HepG2 (cell line): Measurements from ENCODE around the gene TMEM217. TPM values are rescaled to one million over a fixed set of nuclear protein-coding genes. Genes with fewer than 3 reads are reported as not detected.
A peak's percentile ranks its signal among the peaks of the same experiment; 100 is the strongest.

Experiments
- CHD4 ChIP-seq: fragments of 200-600 bp; sonication (generic); IDR thresholded peaks from 2 replicates; pipeline ENCODE4 v1.7.0; 2017; ENCODE audit warnings: mild to moderate bottlenecking, low read length, borderline replicate concordance
- EED ChIP-seq: sonication (generic); formaldehyde crosslinking; IDR thresholded peaks from 2 replicates; pipeline ENCODE4 v1.5.0; 2020; ENCODE audit warnings: mild to moderate bottlenecking, missing genetic modification reagents
- FOXJ3 ChIP-seq: sonication (generic); formaldehyde crosslinking; IDR thresholded peaks from 2 replicates; pipeline ENCODE4 v1.4.0; 2020; ENCODE audit warnings: missing genetic modification reagents, mild to moderate bottlenecking, borderline replicate concordance
- HOMEZ ChIP-seq: IDR thresholded peaks from 2 replicates; pipeline ENCODE4 v1.6.1; 2016; ENCODE audit warnings: low read depth
- KDM4B ChIP-seq: sonication (generic); formaldehyde crosslinking; IDR thresholded peaks from 2 replicates; pipeline ENCODE4 v1.4.0; 2020; ENCODE audit warnings: missing genetic modification reagents
- NCOR1 ChIP-seq: fragments of 200-600 bp; sonication (generic); IDR thresholded peaks from 2 replicates; pipeline ENCODE4 v1.7.0; 2017; ENCODE audit warnings: antibody characterized with exemption, low read length, borderline replicate concordance
- TFE3 ChIP-seq: IDR thresholded peaks from 2 replicates; pipeline ENCODE4 v1.6.1; 2016
- ZBTB3 ChIP-seq: sonication (generic); formaldehyde crosslinking; IDR thresholded peaks from 2 replicates; pipeline ENCODE4 v1.4.0; 2020; ENCODE audit warnings: low read depth, mild to moderate bottlenecking, moderate library complexity, missing genetic modification reagents, borderline replicate concordance
- ZBTB40 ChIP-seq, 2 experiments: fragments of 450-650 bp in 1 of 2; sonication (generic) in 1 of 2; formaldehyde crosslinking in 1 of 2; IDR thresholded peaks; 2 replicates each; pipeline versions ENCODE4 v1.6.1 to v1.8.0; 2016 to 2022; ENCODE audit warnings: antibody characterized with exemption in 1 of 2, mild to moderate bottlenecking in 1 of 2, missing genetic modification reagents in 1 of 2
- ZBTB46 ChIP-seq: sonication (generic); formaldehyde crosslinking; IDR thresholded peaks from 2 replicates; pipeline ENCODE4 v1.4.0; 2020; ENCODE audit warnings: mild to moderate bottlenecking, missing genetic modification reagents, borderline replicate concordance
- ZNF180 ChIP-seq: sonication (generic); formaldehyde crosslinking; IDR thresholded peaks from 2 replicates; pipeline ENCODE4 v1.4.0; 2020; ENCODE audit warnings: low read depth, missing genetic modification reagents, borderline replicate concordance
- ZNF775 ChIP-seq: sonication (generic); formaldehyde crosslinking; IDR thresholded peaks from 2 replicates; pipeline ENCODE4 v1.4.0; 2020; ENCODE audit warnings: missing genetic modification reagents, mild to moderate bottlenecking, moderate library complexity, borderline replicate concordance
- polyA plus RNA-seq, 8 experiments: library from polyadenylated mRNA; depleted of rRNA in 3 of 8; stranded (reverse) in 7 of 8; unstranded in 1 of 8; fragments of >200 nt; fragmentation: Illumina TruSeq in 4 of 8; extraction: Trizol in 4 of 8; gene quantifications; 2 replicates each; pipeline versions ENCODE4 v1.2.1 to v1.2.3, GENCODE V29; 2011 to 2016; ENCODE audit warnings: low read depth in 4 of 8, missing spikeins in 1 of 8, mixed read lengths in 1 of 8; ENCODE audit not compliant: insufficient read depth in 1 of 8
- total RNA-seq, 5 experiments: library from RNA; depleted of rRNA; stranded (reverse); fragments of >200 nt; fragmentation: Illumina TruSeq; extraction: Trizol; gene quantifications; 2 replicates each; pipeline ENCODE4 v1.2.3, GENCODE V29; 2016; ENCODE audit warnings: low read depth in 1 of 5

TMEM217 gene
- total and polyA plus RNA-seq, 2 of the 13 experiments (the other 11 are each of a cell fraction or from before 2014, with no cell fraction given): 2.3 to 3.4 TPM

DNA sequence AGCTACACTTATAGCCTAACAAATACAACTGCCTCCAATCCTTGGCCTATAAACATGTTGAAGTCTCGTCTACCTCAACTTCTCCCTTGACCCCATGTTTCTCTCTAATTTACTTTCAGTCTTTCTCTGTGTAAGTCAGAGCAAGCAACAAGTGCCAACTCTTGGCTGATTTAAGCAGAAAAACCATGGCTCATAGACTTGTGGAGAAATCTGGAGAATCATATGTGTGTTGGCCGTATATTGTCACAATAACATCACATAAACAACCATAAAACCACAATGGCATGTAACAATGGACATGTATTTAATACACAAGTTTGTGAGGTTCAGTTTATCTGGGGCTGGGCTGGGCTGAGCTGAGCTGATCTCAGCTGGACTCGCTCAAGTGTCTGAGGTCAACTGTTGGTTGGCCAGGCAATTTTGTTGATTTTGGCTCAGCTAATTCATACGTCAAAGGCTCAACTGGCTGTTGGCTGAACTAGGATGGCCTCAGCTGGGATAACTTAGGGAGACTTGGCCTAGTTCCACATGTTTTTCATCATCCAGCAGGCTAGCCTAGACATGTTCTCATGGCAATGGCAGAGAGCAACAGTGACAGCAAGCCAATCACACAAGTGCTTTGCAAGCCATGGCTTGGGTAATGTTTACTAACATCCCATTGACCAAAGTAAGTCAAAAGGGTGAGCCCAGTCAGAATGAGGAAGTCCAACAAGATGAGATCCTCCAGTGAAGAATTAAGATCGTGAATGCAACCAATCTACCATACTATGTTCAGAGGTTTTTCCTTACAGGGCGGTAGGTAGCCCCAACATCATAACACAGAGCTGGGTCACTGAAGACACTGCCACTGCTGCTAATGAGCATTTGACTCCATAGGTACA is 13.3 kb downstream of the TMEM217 start (continued):
- TF ChIP-seq ZBTB40 (IDR thresholded peaks at IDR 0.05) (no peak), ZBTB40 (CRISPR knock-in tag; IDR thresholded peaks at IDR 0.05) (peak; percentile 79; the same call in 1 of the 2 replicates), KDM4B (0 out of 2 replicates have a peak, but pooled peaks have one; percentile 49), NCOR1 (peak; percentile 28; the same call in 1 of the 2 replicates), TFE3 (CRISPR knock-in tag) (no peak), ZNF775 (CRISPR knock-in tag) (peak; percentile 85; the same call in 1 of the 2 replicates), ZBTB46 (peak; percentile 77; the same call in 1 of the 2 replicates), ZNF180 (CRISPR knock-in tag) (no peak), ZBTB3 (CRISPR knock-in tag) (no peak), HOMEZ (CRISPR knock-in tag) (peak; percentile 15; the same call in 1 of the 2 replicates), FOXJ3 (peak; percentile 73; the same call in 1 of the 2 replicates), EED (CRISPR knock-in tag) (0 out of 2 replicates have a peak, but pooled peaks have one; percentile 22), CHD4 (no peak; the same call in 1 of the 2 replicates)
